Globus pallidus (tissue), 1 donor: Measurements from ENCODE around the gene PCNX3.

Experiments used
- DNase-seq: peaks from one replicate; pipeline ENCODE4 v3.0.0-alpha.2; 2015; ENCODE audit warnings: low spot score

PCNX3 gene

DNA sequence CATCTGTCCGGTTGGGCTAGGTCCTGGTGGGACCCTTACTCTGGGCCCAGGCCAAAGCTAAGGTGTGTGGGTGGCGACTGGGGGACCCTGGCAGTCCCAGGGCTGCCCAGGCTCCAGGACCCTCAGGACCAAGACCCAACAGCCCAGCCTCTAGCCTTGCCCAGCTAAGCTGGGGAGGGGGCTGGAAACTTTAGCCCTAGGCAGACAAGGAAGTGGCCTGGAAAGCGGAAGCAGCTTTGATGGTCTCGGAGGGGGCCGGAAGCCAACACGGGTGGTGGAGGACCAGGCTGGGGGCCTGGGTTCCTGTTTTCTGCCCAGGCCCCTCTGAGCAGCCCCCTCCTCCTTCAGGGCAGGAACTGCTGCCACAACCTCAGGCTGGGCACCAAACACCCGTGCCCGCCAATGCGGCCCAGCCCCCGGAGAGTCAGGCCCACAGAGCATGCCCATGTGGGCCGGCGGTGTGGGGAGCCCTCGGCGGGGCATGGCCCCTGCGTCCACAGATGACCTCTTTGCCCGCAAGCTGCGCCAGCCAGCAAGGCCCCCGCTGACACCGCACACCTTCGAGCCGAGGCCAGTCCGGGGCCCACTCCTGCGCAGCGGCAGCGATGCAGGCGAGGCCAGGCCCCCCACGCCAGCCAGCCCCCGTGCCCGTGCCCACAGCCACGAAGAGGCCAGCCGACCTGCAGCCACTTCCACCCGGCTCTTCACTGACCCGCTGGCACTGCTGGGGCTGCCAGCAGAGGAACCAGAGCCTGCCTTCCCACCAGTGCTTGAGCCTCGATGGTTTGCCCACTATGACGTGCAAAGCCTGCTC, 25.1 kb downstream of the PCNX3 start:
- DNase-seq = peak; percentile 65

DNA sequence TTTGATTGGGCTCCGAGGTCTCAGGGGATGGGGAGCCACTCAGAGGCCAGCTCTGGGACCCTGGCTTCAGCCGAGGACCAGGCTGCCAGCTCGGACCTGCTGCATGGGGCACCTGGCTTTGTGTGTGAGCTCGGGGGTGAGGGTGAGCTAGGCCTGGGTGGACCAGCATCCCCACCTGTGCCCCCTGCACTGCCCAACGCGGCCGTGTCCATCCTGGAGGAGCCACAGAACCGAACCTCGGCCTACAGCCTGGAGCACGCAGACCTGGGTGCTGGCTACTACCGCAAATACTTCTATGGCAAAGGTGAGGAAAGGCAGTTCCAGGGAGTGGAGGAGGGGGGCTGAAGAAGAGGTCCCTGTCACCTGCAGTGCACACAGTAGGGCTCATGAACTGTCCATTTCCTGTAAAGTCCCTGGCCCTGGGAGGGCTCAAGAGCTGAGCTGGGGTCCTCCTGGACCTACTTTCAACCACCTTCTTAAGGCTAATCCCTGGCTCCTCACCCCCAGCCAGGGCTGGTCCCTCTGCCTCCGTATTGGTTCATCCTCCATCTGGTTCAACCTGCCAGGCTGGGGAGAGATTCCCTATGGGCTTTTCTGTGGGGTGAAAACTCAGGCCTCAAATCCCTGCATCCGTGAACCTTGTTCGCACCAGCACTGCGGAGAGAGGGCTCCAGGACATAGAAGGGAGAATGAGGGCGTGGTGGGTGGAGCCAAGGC, 25.9 kb downstream of the PCNX3 start:
- no peak for DNase-seq

DNA sequence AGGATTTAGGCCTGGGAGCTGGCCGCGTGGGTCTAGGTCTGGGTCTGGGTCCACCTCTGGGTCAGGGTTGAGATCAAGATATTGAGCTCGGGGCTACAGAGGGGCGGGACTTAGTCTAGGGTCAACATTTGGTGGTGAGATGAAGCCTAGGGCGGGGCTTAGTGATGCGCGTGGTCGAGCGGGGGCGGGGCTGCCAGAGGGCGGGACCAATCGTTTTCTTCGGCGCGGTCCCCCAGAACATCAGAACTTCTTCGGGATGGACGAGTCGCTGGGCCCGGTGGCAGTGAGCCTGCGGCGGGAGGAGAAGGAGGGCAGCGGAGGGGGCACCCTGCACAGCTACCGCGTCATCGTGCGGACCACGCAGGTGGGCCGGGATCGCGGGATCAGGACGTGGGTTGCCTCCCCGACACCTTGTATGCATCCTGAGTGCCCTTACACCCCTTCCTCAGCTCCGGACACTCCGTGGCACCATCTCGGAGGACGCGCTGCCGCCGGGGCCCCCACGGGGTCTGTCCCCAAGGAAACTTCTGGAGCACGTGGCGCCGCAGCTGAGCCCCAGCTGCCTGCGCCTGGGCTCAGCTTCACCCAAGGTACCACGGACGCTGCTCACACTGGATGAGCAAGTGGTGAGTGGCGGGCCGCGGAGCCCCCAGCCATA, 26.6 kb downstream of the PCNX3 start:
- DNase-seq = no peak

DNA sequence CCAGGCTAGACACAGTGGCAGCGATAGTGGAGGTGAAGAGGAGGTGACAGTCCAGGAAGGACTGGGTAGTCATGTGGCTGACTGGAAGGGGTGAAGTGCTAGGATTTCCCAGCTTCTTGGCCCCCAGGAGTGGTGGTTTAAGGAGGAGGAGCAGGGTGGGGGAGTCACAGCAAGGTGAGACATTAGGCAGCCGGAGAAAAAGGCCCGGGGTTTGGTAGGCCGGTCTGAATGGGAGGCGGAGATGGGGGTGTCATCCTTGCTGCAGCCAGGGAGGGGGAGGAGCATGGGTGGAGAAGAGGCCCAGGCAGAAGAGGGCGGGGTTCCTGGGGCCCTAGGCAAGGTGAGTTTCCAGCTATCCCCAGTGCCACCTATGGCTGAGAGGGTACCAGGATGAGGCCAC, 28.4 kb downstream of the PCNX3 start:
- no peak for DNase-seq

DNA sequence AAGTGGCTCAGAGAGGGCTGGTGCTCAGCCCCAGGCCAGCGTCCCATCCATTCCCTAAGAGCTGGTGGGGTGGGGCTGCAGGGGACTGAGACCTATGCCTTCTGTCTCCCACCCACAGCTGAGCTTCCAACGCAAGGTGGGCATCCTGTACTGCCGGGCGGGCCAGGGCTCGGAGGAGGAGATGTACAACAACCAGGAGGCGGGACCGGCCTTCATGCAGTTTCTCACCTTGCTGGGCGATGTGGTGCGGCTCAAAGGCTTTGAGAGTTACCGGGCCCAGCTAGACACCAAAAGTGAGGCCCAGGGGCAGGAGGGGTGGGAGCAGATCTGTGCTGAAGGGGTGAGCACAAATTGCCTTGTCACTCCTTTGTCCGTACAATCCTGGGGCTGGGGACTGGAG, 29.3 kb downstream of the PCNX3 start:
- no peak for DNase-seq

DNA sequence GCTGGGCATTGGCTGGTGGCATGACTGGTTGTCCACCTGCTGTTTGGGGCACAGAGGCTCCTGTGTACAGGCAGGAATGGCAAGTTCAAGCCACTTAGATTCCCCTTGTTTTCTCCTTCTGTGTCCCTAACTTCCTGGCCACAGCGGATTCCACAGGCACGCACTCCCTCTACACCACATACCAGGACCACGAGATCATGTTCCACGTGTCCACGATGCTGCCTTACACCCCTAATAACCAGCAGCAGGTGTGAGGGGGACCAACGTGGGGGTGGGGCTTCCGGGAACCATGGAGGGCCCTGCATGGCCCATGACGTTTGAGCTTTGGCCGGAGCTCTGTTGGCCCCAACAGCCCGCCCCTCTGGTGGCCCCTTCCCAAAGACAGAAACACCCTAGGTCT, 30.1 kb downstream of the PCNX3 start:
- no peak for DNase-seq

DNA sequence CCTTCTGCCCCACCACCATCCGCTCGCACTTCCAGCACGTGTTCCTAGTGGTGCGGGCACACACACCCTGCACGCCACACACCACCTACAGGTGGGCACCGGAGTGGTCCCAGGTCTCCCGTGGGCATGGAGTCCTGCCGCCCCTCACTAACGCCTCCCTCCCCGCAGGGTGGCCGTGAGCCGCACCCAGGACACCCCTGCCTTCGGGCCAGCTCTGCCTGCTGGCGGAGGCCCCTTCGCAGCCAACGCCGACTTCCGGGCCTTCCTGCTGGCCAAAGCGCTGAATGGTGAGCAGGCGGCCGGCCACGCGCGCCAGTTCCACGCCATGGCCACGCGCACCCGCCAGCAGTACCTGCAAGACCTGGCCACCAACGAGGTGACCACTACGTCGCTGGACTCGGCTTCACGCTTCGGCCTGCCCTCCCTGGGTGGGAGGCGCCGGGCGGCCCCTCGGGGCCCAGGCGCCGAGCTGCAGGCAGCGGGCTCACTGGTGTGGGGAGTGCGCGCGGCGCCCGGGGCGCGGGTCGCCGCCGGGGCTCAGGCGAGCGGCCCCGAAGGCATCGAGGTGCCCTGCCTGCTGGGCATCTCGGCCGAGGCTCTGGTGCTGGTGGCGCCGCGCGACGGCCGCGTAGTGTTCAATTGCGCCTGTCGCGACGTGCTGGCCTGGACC, 30.8 kb downstream of the PCNX3 start:
- no peak for DNase-seq

DNA sequence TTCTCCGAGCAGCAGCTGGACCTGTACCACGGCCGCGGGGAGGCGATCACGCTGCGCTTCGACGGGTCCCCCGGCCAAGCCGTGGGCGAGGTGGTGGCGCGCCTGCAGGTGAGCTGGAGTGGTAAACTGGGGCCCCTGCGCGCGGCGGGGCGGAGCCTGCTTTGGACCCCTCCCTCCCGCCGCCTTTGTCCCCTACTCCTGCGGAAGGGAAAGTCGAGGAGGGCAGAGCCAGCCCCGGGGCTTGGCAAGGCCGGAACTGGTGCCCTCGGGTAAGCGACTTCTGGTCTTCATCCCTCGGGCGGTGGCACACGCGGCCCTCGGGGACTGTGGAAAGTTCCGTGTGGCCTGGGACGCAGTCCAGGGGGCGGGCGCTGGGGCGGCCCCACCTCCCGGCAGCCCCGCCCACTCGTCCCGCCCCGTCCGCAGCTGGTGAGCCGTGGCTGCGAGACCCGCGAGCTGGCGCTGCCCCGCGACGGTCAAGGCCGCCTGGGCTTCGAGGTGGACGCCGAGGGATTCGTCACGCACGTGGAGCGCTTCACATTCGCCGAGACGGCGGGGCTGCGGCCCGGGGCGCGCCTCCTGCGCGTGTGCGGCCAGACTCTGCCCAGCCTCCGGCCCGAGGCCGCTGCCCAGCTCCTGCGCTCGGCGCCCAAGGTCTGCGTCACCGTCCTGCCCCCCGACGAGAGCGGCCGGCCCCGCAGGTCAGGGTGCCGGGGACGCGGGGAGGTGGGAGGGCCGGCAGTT, 31.6 kb downstream of the PCNX3 start:
- DNase-seq = peak; percentile 65

DNA sequence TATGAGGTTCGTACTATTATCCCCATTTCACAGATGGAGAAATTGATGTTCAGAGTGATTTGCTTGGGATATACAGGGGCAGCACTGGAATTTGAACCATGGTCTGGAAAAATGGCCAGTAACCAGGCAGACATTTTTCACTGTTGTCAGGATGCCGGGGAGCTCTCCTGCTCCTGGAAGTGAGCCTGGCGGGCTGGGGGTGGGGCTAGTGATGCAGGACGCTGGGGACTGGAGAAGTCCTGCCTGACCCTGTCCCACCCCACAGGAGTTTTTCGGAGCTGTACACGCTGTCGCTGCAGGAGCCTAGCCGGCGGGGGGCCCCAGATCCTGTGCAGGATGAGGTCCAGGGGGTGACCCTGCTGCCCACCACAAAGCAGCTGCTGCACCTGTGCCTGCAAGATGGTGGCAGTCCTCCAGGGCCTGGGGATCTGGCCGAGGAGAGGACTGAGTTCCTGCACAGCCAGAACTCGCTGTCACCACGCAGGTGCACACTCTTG, 33.5 kb downstream of the PCNX3 start:
- DNase-seq = no peak

DNA sequence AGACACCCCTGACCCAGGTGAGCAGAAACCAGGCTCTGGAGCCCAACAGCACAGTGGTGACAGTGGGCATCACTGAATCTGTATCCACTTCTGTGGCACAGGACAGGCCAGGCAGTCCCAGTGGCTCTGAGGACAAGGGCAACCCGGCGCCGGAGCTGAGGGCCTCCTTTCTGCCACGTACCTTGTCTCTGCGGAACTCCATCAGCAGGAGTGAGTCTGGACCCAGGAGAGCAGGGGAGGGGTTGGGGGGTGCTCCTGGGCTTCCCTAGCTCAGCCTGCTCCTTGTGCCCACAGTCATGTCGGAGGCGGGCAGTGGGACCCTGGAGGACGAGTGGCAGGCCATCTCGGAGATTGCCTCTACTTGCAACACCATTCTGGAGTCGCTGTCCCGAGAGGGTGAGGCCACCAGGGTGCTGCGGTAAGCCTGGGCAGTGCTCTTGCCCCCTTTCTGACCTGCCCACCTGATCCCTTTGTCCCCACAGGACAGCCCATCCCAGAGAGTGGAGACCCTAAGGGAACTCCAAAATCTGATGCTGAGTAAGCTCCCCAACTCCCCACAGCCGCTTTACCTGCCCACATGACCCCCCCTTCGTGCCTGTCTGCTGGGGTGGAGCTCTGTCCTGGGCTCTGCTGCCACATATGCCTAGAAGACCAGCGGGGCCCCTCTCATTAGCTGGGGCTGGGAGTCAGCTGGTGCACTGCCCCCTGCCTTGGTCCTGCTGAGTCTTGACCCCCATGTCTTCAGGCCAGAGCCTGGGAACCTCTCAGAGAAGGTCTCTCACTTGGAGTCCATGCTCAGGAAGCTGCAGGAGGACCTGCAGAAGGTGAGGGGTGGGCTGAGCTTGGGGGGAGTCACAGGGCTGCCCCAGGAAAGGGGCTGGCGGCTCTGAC, 34.3 kb downstream of the PCNX3 start:
- DNase-seq = no peak

DNA sequence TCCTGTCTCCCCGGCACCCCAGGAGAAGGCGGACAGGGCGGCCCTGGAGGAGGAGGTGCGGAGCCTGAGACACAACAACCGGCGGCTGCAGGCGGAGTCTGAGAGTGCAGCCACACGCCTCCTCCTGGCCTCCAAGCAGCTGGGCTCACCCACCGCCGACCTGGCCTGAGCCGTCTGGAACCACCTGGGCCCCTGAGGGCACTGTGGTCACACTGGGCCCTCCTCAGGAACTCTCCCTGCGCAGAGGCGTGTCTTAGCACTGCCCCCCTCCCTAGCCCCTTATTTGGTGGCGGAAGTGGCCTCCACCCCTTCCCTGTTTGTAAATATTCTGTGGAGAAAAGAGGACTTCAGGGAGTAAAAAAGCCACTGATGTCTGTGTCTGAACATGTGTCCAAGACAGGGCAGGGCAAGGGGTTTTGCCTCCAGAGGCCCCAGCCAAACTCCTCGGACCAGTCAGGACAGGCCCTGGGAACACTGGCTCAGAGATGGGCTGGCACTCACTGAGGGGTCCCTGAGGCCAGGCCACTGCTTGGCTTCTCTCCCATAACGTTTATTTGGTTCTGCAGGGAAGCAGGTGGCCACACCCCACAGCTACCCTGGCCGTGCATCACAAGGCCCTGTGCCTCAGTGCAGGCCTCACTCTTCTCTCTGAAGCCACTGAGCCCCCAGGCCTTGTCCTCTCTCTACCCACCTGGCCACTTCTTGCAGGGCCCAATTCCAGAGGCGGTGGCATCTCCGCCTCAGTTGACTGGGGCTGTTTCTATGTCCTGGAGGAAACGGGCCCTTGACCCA, 35.2 kb downstream of the PCNX3 start:
- DNase-seq = no peak

DNA sequence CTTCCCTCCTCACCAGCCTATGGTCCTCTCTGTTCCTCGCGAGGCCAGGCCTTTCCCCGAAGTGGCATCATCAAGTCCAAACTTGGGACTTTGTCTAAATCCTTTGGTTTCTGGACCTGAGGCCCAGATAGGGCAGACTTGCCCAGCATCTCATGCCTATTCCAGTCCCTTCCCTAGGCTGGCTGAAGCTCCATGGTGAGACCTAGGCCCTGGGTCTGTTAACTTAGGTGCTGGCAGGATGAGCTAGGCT, 35.7 kb downstream of the PCNX3 start:
- no peak for DNase-seq

DNA sequence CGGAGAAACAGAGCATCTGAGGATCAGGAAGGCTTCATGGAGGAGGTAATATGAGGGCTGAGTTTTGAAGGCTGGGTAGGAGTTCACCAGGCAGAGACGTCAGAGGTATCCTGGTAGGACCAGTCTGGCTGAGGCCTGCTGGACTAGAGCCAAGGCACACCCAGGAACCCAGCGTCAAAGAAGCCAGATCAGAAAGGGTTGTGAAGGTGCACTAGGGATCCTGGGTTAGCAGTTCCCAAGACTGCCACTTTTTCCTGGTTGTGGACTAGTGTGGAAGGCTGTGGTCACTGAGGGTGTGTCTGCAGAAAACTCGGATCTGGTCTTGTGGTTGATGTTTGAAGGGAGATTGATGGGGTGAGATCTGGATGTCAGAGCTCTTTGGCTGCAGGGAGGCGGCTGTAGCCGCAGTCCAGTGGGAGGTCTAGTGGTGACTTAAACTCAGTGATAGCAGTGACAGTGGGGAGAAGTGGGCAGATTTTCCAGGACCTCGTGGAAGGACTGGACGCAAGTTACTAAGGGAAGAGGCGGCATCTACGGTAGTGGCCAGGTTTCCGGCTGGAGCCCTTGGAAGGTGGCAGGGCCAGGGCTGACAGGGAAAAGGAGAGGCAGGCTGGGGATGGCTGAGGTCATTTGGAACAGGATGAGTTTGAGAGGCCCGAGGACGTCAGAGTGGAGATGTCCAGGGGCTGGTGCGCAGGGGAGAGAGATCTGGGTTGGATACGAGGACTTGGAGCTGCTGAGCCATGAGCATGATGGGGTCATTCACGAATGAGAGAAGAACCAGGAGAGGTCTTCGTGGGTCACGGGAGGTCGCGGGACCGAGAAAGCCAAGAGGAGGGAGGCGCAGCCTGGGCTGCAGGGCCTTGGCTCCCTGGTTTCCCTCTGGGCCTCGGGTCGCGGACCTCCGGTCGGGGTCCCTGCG, 36.3 kb downstream of the PCNX3 start:
- no peak for DNase-seq

DNA sequence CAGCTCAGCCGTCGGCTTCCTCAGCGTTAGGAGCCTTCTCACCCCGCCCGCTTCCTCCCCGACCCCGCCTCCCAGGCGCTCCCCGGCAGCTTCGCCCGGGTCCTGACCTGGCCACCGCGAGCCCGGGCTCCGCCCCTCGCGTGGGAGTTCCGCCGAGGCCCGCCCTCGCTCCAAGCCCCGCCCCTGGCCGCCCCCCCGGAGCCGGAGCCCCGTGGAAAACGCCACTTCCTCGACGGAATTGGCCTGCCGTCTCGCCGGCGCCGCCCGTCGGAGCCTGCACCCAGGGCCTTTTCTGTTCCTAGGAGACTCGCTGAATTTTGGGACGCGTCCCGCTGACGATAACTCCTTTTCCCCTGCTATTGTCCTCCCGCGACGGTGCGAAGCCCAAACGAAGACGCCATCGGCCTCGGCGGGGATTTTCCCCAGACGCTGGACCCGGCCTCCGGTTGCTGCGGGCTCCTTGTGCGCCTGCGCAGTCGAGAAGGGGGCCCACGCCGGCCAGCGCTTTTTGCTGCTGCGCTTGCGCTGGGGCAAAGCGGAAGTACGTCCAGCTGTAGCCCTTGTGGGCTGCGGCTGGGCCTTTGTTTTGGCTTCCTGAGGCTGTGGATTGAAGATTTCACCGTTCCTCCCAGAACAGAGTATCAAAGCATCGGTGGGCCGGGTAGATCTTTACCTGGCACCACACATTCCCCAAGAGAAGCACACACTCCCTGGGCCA, 37.1 kb downstream of the PCNX3 start:
- DNase-seq = peak; percentile 93

DNA sequence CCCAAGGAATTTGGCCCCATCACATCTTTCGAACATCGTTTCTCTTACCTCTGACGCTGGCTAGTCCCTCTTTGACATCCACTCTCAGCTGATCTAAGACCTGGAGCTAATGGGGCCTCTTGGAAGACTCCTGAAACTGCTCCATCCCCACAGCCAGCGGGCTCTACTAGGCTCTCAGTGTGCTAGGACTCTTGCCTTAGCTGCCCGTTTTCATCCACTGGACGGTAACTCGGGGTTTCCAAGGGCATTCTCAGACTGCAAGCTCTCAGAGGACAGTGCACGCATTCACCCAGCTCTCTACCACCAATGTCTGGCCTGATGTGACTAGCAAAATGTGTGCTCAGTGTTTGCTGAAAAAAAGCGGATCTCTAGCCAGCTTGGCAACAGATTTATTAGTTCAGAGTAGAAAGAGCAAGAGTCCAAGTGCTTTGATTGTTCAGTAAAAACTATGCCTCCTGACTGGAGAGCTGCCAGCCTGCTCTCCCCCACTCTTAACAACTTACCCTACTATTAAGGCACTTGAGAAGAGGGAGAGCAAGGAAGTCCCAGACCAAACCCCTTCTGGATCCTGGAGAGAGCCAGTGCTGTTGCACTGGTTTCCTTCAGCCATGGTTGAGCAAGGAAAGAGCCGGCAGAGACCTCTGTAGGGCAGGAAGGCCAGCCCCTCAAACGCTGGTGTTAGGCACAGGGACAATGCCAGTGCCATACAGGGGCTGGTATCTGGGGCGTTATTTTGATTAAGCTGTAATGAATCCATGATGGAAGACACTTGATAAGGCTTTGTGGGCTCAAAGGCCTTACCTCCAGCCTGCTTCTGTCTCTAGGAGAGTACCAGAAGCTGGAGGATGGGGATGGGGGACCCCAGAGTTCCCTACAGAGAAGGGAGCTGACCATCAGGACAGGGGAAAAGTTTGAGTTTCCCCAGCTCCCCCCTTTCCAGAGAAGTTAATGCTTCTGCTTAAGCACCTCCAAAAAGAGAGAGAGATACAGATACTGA, 38.0 kb downstream of the PCNX3 start:
- DNase-seq = peak; percentile 63

DNA sequence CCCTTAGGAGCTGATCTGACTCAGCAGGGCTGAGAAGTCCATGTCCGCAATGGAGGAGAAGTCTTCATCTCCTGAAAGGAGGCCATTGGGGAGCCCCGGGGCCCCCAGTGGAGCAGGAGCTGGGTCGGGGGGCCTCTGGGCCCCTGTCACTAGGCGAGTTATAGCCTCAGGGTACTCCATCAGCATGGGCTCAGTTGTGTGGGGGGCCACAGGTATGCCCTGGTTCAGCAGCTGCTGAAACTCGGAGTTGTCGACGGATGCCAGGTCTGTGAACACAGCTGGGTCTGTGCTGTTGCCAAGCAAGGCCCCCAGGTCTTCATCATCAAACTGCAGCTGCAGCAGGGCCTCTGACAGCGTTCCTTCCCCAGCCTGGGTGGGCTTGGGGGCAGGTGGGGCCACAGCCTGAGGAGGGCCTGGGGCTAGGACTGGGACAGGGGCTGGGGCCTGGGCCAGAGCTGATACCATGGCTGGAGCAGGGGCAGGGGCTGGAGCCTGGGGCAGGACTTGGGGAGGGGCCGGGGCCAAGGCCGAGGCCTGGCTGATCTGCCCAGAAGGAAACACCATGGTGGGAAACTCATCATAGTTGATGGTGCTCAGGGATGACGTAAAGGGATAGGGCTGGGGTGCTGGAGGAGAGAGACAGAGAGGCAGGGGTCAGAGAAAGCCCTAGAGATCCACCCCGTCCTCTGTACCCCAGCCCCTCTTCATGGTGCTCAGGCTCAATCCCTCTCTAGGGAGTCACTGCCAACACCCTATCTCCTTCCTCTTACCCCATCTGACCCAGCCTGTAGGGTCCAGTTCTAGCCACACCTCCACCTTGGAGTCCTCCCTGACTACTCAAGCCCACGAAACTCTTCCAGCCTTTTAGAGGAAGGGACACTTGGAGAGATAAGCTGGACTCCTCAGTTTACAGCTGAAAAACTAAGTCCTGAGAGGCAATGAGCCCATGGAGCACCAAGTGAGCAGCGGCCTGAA, 39.1 kb downstream of the PCNX3 start:
- DNase-seq = no peak
